K562 (cell line): ENCODE data around the gene NUCKS1. TPM values are rescaled to one million over a fixed set of nuclear protein-coding genes. Genes with fewer than 3 reads are reported as not detected.

ENCODE experiments used
- ATAC-seq: fragments of 200-7000 bp; cut with Tn5 transposase; 3 replicates; pipeline ENCODE4 v1.9.1; 2020; ENCODE audit warnings: moderate library complexity
- BruUV-seq: library from RNA; stranded (reverse); fragments of 400-500 nt; replicated peaks from 2 replicates; lab custom pipeline; 2021; lab: Mats Ljungman, UMichigan
- CTCF ChIA-PET: fragments of 300-600 bp; formaldehyde crosslinking; extraction: SDS; loops from one replicate; lab custom pipeline; 2021; ENCODE audit warnings: low intra/inter-chr PET ratio; lab: Yijun Ruan, JAX
- POLR2A ChIA-PET: fragments of 300-600, 350-650 bp; sonication (Branson Sonifier 250); formaldehyde crosslinking; extraction: SDS; loops from one replicate; lab custom pipeline; 2021; ENCODE audit warnings: antibody characterized with exemption, inconsistent platforms; lab: Yijun Ruan, JAX
- DNase-seq, 4 experiments: peaks; one replicate each; pipeline versions ENCODE4 v3.0.0 to v3.0.0-alpha.2; 2011 to 2018; ENCODE audit warnings: low spot score in 3 of 4, mixed read lengths in 3 of 4; ENCODE audit errors: extremely low read depth in 1 of 4
- FAIRE-seq: peaks from 2 replicates; lab custom pipeline; 2011; peaks lifted over from hg19 to GRCh38; lab: Jason Lieb, UNC
- H2AFZ ChIP-seq: 2 replicates; pipeline ENCODE4 v1.6.0; 2011; ENCODE audit warnings: low read depth, low read length, control low read depth, inconsistent platforms
- H3K27ac ChIP-seq: fragments of 200-600 bp; 3 replicates; pipeline ENCODE4 v1.8.0; 2011; ENCODE audit warnings: low read depth, mild to moderate bottlenecking, control low read depth, inconsistent platforms, low read length, moderate library complexity, mixed read lengths; ENCODE audit errors: extremely low read depth
- H3K27me3 ChIP-seq, 2 experiments: fragments of 300-600 bp in 1 of 2; 2 replicates in 1 of 2; 3 replicates in 1 of 2; pipeline versions ENCODE4 v1.6.0 to v1.8.0; 2011; ENCODE audit warnings: inconsistent platforms in 2 of 2, low read length in 2 of 2, mild to moderate bottlenecking in 1 of 2, mixed read lengths in 1 of 2, moderate library complexity in 1 of 2; ENCODE audit not compliant: control insufficient read depth in 2 of 2, insufficient read depth in 2 of 2
- H3K36me3 ChIP-seq: fragments of 300-600 bp; 3 replicates; pipeline ENCODE4 v1.8.0; 2011; ENCODE audit warnings: mild to moderate bottlenecking, low read length, inconsistent platforms; ENCODE audit not compliant: control insufficient read depth, insufficient read depth
- H3K4me1 ChIP-seq, 2 experiments: fragments of 200-600 bp in 1 of 2; replicated peaks in 1 of 2; 2 replicates in 1 of 2; 3 replicates in 1 of 2; pipeline versions ENCODE4 v1.5.1 to v1.8.0; 2011; ENCODE audit warnings: inconsistent platforms in 2 of 2, low read length in 2 of 2, mild to moderate bottlenecking in 1 of 2, mixed read lengths in 1 of 2, moderate library complexity in 1 of 2; ENCODE audit not compliant: control insufficient read depth in 2 of 2, insufficient read depth in 2 of 2
- H3K4me2 ChIP-seq: 2 replicates; pipeline ENCODE4 v1.6.1; 2011; ENCODE audit warnings: low read length, control low read depth, inconsistent platforms, mixed read lengths; ENCODE audit not compliant: insufficient read depth
- H3K4me3 ChIP-seq: fragments of 200-600 bp; sonication (generic), shearing (Covaris generic); 2 replicates; pipeline ENCODE4 v1.5.1; 2016; ENCODE audit warnings: control low read depth, inconsistent platforms
- H3K79me2 ChIP-seq: fragments of 200-600 bp; 3 replicates; pipeline ENCODE4 v1.8.0; 2011; ENCODE audit warnings: low read length, inconsistent platforms; ENCODE audit not compliant: control insufficient read depth, insufficient read depth
- H3K9ac ChIP-seq, 2 experiments: 2 replicates each; pipeline versions ENCODE4 v1.6.0 to v1.6.1; 2011; ENCODE audit warnings: low read depth in 2 of 2, low read length in 2 of 2, control low read depth in 1 of 2, inconsistent platforms in 1 of 2, mild to moderate bottlenecking in 1 of 2, mixed read lengths in 1 of 2; ENCODE audit not compliant: insufficient read depth in 1 of 2
- H3K9me1 ChIP-seq: one replicate; pipeline ENCODE4 v1.6.0; 2011; ENCODE audit warnings: inconsistent platforms, mild to moderate bottlenecking, low read length, moderate library complexity; ENCODE audit not compliant: control insufficient read depth, insufficient read depth
- H3K9me3 ChIP-seq: replicated peaks from 2 replicates; pipeline ENCODE4 v1.5.1; 2011; ENCODE audit warnings: low read depth, low read length, inconsistent platforms; ENCODE audit not compliant: control insufficient read depth, insufficient read depth
- H4K20me1 ChIP-seq: replicated peaks from 2 replicates; pipeline ENCODE4 v1.6.1; 2011; ENCODE audit warnings: low read length, inconsistent platforms, mixed read lengths; ENCODE audit not compliant: control insufficient read depth, insufficient read depth
- KDM5B ChIP-seq: fragments of 200-600 bp; sonication (generic); IDR thresholded peaks from 2 replicates; pipeline ENCODE4 v1.6.1; 2012; ENCODE audit warnings: low read depth, mild to moderate bottlenecking, moderate library complexity, low read length, control low read depth, inconsistent platforms; ENCODE audit not compliant: insufficient replicate concordance
- PML ChIP-seq: IDR thresholded peaks from 2 replicates; pipeline ENCODE4 v1.6.1; 2012; ENCODE audit warnings: low read length, inconsistent platforms
- SMAD3 ChIP-seq: fragments of 450-650 bp; formaldehyde crosslinking; conservative IDR thresholded peaks from 2 replicates; pipeline ENCODE4 v1.4.0; 2020; ENCODE audit warnings: mild to moderate bottlenecking
- TEAD1 ChIP-seq, 2 experiments: fragments of 450-650 bp in 1 of 2; sonication (generic) in 1 of 2; formaldehyde crosslinking; IDR thresholded peaks; 2 replicates each; pipeline versions ENCODE4 v1.4.0 to v1.8.0; 2020 to 2022; ENCODE audit warnings: mild to moderate bottlenecking in 2 of 2, missing genetic modification reagents in 1 of 2
- YBX1 ChIP-seq: fragments of 450-650 bp; IDR thresholded peaks from 2 replicates; pipeline ENCODE4 v1.7.1; 2016; ENCODE audit warnings: mild to moderate bottlenecking
- YY1 ChIP-seq, 3 experiments: IDR thresholded peaks; 2 replicates each; pipeline ENCODE4 v1.6.1; 2011; ENCODE audit warnings: low read length in 2 of 3, mild to moderate bottlenecking in 2 of 3, moderate library complexity in 2 of 3, borderline replicate concordance in 1 of 3, control low read depth in 1 of 3, low read depth in 1 of 3; ENCODE audit not compliant: insufficient read depth in 3 of 3, insufficient replicate concordance in 2 of 3, control insufficient read depth in 1 of 3, insufficient read length in 1 of 3; ENCODE audit errors: extremely low read depth in 1 of 3
- ZBTB8A ChIP-seq: fragments of 450-650 bp; IDR thresholded peaks from 2 replicates; pipeline ENCODE4 v1.6.1; 2018; ENCODE audit warnings: mild to moderate bottlenecking, moderate library complexity; ENCODE audit not compliant: partially characterized antibody
- ZFP91 ChIP-seq: sonication (generic); formaldehyde crosslinking; IDR thresholded peaks from 2 replicates; pipeline ENCODE4 v1.8.0; 2022; ENCODE audit warnings: mild to moderate bottlenecking, missing genetic modification reagents
- ZKSCAN1 ChIP-seq: fragments of 150-350 bp; IDR thresholded peaks from 2 replicates; pipeline ENCODE4 v1.6.1; 2016; ENCODE audit warnings: low read depth, low read length
- ZNF133 ChIP-seq: fragments of 250-450 bp; sonication (Bioruptor Pico); IDR thresholded peaks from 2 replicates; pipeline ENCODE4 v1.4.0; 2020; ENCODE audit warnings: mild to moderate bottlenecking
- ZNF407 ChIP-seq: fragments of 450-650 bp; IDR thresholded peaks from 2 replicates; pipeline ENCODE4 v1.6.1; 2016; ENCODE audit warnings: low read depth
- ZNF717 ChIP-seq: fragments of 250-450 bp; sonication (Bioruptor Pico); IDR thresholded peaks from 2 replicates; pipeline ENCODE4 v1.5.0; 2021
- WGBS: fragments of 100-300 bp; shearing (Covaris generic); methylation state at CpG from one replicate; pipeline ENCODE4 v1.1.6; 2016; ENCODE audit warnings: low coverage, mixed read lengths; ENCODE audit not compliant: insufficient coverage; ENCODE audit errors: missing lambda C conversion rate; 5-methylcytosine and 5-hydroxymethylcytosine counted together
- in situ Hi-C: fragments of 300-500 bp; cut with MboI; formaldehyde crosslinking; loops from 4 replicates; pipeline ENCODE4 v1.15.0; 2018; ENCODE audit warnings: inconsistent platforms, mixed read lengths
- intact Hi-C: fragments of 100-400 bp; cut with micrococcal nuclease; formaldehyde crosslinking; loops from 2 replicates; pipeline ENCODE4 v1.14.2; 2022
- polyA plus RNA-seq, 8 experiments: library from polyadenylated mRNA; depleted of rRNA in 4 of 8; stranded (reverse) in 5 of 8; unstranded in 3 of 8; fragments of >200 nt; fragmentation: Nextera tagmentation in 2 of 8; fragmentation: Illumina TruSeq in 1 of 8; extraction: Ambion mirVana in 2 of 8; extraction: Trizol in 1 of 8; gene quantifications; 2 replicates each; pipeline versions ENCODE4 v1.2.1 to v1.2.3, GENCODE V29; 2011 to 2014; ENCODE audit warnings: inconsistent platforms in 1 of 8, missing spikeins in 1 of 8
- total RNA-seq, 7 experiments: library from RNA; depleted of rRNA in 6 of 7; stranded (reverse); fragments of >200 nt in 6 of 7; fragmentation: Illumina TruSeq in 2 of 7; extraction: Trizol in 2 of 7; gene quantifications; 2 replicates each; pipeline versions ENCODE4 v1.2.1 to v1.2.3, GENCODE V29; 2011 to 2021; ENCODE audit warnings: low replicate concordance in 1 of 7

Gene NUCKS1
- total and polyA plus RNA-seq, 9 of the 15 experiments (the other 6 are each of a cell fraction or from before 2014, with no cell fraction given), result 66.7 to 244 (median 149) TPM

GRCh38 chr1:205729945-205730610 lies 19.9 kb downstream of the NUCKS1 start:
- ATAC-seq (no peak), FAIRE-seq (no peak), DNase-seq (no peak)
- ChIA-PET POLR2A (interaction anchor here (0.6 to 5.2 kb wide), 5 partner anchors 10 to 30 kb away, joined by 3 to 32 read pairs (median 5); partner anchors contain the start of gene NUCKS1), CTCF (no interaction called here)
- H3K27ac ChIP-seq, result no peak overlapping the region
- H3K9me3 ChIP-seq, result no peaks in the 10 kb centered on the region; the same call in 1 of the 2 replicates
- H3K4me3 ChIP-seq, result no peak overlapping the region
- H4K20me1 ChIP-seq, result no peaks in the 10 kb centered on the region
- H3K36me3 ChIP-seq, result peaks cover 74% of the 10 kb centered on the region; the same call in 2 of the 3 replicates
- WGBS, result 97% methylated on average over 8 of the region's 9 CpGs
- BruUV-seq, result no TSS peak
- in situ Hi-C loops (no loop called here), intact Hi-C loops (no loop called here)
- no peak overlapping the region for H3K9ac ChIP-seq
- H3K4me1 ChIP-seq, result peaks cover 0 to 6% of the 10 kb centered on the region in 2 experiments; a peak in 2 of 5 replicates
- H3K9me1 ChIP-seq, result no peaks in the 10 kb centered on the region
- H2AFZ ChIP-seq, result no peak overlapping the region
- H3K4me2 ChIP-seq, result no peak overlapping the region
- H3K79me2 ChIP-seq, result peaks cover 77% of the 10 kb centered on the region
- no peaks in the 10 kb centered on the region for H3K27me3 ChIP-seq
- TF ChIP-seq ZNF133 (CRISPR knock-in tag) (no peak), ZNF407 (no peak), SMAD3 (CRISPR knock-in tag) (no peak), ZKSCAN1 (no peak), ZBTB8A (no peak), ZFP91 (CRISPR knock-in tag) (no peak), TEAD1 (CRISPR knock-in tag; IDR thresholded peaks at IDR 0.05) (no peak), KDM5B (no peak), YBX1 (no peak), ZNF717 (CRISPR knock-in tag) (no peak), YY1 (IDR thresholded peaks at IDR 0.05; ENCODE audit: borderline replicate concordance in 1 of 3, control insufficient read depth in 1 of 3, extremely low read depth in 1 of 3, insufficient read depth in 3 of 3, insufficient read length in 1 of 3, insufficient replicate concordance in 2 of 3, low read depth in 1 of 3, low read length in 2 of 3) (no peak), PML (no peak)
